ENCODE measurements around the gene PEX14.

Gene PEX14

GRCh38 chr1:10663678-10664035 lies 188.9 kb downstream of the PEX14 start:
- no peak for DNase-seq (ENCODE audit: low read depth in 2 of 2)

- DNase-seq (ENCODE audit: low read depth in 2 of 2) = no peak
These were observed 189.5 kb downstream of the PEX14 start for GRCh38 chr1:10664251-10664650.

DNA sequence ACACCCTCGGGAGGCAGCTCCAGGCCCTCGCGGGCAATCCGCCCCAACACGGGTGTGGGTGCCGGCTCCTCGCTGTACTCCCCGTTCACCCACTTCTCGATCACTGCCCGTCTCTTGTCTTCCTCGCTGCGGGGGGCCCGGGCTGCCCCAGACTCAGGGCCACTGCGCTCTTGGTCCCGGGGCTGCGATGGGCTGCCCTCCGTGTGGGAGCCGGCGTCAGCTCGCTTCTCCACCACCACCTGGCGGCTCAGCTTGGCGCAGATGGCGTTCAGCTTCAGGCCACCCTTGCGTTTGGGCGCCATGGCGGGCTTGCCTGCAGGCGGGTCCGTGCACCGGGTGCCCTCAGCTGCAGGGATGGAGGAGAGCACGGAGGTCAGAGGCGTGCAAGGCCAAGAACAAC lies 190.5 kb downstream of the PEX14 start:
- DNase-seq (ENCODE audit: low read depth in 2 of 2) = no peak

- DNase-seq (ENCODE audit: low read depth in 2 of 2) = no peak
These were observed 191.4 kb downstream of the PEX14 start for GRCh38 chr1:10665930-10666850.

GRCh38 chr1:10667861-10668761 lies 193.4 kb downstream of the PEX14 start:
- no peak for DNase-seq (ENCODE audit: low read depth in 2 of 2)

DNA sequence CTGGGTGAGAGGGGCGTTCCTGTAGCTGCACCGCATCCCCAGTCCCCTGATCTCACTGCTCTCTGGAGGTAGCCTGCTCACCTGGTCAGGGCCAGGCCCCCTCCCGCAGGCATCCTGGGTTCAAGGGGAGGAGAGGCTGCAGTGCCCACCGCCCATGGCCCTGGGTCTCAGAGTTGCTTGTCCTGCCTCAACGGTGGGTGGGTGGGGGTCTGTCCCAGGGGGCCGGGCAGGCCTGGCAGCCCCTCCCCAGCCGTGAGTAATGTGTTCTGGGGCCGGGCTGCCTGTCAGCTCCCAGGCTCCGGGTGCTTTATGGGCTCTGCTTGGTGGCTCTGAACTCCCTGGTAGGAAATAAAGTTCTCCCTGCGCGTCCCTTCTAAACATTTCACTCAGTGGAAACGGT lies 194.8 kb downstream of the PEX14 start:
- DNase-seq (ENCODE audit: low read depth in 2 of 2) = no peak

- DNase-seq (ENCODE audit: low read depth in 2 of 2) = no peak
These were observed 195.4 kb downstream of the PEX14 start for GRCh38 chr1:10670190-10670589.

- DNase-seq (ENCODE audit: low read depth in 2 of 2) = no peak
These were observed 196.3 kb downstream of the PEX14 start for GRCh38 chr1:10671090-10671489.

DNA sequence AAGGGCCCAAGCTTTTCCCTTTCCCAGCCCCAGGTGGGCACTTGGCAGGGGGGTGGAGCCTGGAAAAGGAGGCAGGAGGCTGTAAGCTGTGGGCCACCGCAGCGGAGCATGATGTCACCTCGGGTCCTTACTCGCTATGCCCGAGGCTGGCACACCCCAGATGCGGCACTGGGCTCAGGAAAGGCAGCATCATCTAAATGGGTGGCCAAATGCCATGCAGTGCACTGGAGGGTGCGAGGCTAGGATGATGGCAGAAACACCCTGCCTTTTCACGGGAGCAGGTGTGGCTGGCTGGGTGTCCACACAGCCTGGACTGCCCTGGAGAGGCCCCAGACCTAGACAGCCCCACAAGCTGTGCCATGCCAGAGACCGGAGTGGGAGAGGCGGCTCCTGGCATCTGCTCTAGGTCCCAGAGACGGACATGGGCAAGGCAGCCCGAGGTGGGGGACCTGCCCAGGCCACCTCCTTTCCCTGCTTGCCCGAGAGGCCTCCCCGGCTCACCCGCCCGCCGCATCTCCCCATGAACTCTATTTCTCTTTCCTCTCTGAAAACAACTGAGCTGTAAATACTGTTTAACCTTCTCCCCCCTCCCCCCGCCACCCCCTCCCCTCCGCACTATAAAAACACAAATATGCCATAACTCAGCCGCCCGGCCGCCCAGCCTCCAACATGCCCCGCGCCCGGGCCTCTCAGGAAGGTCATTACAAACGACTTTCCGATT lies 197.0 kb downstream of the PEX14 start:
- DNase-seq (ENCODE audit: low read depth in 2 of 2) = no peak

- DNase-seq (ENCODE audit: low read depth in 2 of 2) = no peak
These were observed 197.7 kb downstream of the PEX14 start for GRCh38 chr1:10672343-10673050.

GRCh38 chr1:10673109-10673711 lies 198.5 kb downstream of the PEX14 start:
- no peak for DNase-seq (ENCODE audit: low read depth in 2 of 2)

- no peak for DNase-seq (ENCODE audit: low read depth in 2 of 2)
These were observed 199.5 kb downstream of the PEX14 start for GRCh38 chr1:10674222-10674621.

DNA sequence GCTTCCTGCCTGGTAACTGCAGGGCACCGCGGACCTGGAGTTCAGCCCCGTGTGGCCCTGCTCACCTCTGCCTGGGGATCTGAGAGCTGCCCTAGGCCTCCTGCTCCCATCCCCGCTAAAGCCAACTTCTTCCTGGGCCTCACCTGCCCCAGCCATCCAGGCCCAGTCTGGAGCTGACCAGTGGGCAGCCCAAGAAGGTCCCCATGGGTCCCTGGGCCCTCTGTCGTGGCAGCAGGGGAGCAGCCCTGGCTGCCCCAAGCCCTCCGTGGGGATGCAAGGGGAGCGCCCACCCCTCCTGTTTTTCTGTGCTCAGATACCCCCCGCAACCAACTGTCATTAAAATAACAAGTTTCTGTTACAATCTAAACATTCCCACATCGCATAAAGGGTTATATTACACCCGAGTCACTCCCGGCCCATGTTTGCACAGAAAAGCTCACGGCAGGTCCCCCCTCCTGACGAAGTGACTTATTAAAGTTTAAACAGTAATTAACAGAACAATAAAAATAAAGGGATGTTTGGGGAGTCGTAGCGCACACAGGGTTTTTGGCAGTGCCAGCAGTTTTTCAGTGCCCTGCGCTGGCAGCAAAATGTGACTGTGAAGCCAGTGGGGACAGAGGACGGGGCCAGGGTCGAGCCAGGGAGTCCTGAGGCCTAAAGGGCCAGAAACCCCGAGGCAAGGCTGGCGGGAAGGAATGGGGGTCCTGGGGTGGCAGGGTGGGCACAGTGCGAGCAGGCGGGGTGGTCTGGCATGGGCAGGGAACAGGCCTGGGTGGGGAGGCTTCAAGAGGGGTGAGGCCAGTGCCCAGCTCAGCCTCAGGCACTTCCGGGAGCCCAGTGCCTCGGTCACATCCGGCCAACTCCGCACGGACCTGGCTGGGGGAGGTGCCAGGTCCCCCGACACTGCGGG lies 200.2 kb downstream of the PEX14 start:
- no peak for DNase-seq (ENCODE audit: low read depth in 2 of 2)

GRCh38 chr1:10675813-10676212 lies 201.1 kb downstream of the PEX14 start:
- DNase-seq (ENCODE audit: low read depth in 2 of 2) = no peak

DNA sequence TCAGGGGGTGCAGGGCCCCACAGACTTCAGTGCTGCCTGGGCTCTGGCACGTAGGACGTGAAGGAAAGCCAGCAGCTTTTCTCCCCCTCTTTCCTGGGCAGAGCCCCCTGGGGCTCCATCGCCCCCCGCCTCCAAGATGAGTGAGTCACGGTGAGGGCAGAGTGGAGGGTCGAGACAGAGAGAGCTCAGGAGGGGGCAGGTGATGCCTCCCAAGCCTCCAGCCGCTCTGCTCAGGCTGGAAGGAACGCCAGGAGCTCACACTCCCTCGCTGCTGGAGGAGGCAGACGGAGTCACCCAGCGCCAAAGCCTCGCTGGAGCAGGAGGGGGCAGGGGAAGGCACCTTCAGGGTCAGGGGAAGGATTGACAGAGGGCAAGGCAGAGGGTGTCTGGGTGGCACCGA lies 202.2 kb downstream of the PEX14 start:
- no peak for DNase-seq (ENCODE audit: low read depth in 2 of 2)

- DNase-seq (ENCODE audit: low read depth in 2 of 2) = no peak
These were observed 203.0 kb downstream of the PEX14 start for GRCh38 chr1:10677491-10678391.

GRCh38 chr1:10678402-10678801 lies 203.7 kb downstream of the PEX14 start:
- DNase-seq (ENCODE audit: low read depth in 2 of 2) = no peak

DNA sequence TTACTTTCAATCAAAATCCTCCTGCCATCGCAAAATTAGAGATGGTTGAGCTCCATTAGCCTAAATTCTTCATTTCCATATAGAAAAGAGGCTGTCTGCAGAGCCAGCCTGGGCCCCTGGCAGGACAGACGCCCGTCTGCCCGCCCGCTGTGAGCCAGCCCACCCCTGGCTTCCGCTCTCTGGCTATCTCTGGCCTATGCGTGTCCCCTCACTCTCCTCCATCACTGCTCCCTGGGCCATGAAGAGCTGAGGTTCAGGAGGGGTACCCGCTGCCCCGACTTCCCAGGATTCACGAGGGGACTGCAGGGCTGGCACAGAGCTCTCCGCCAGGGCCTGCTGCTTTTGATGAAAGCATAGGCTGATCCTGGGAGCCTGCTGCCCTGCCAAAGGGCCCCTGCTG lies 204.1 kb downstream of the PEX14 start:
- no peak for DNase-seq (ENCODE audit: low read depth in 2 of 2)

Data from activated CD8-positive, alpha-beta memory T cell treated with anti-CD3 and anti-CD28 coated beads for 4 hours (primary cell).